Sigmoid colon (tissue), 7 donors: ENCODE measurements around the gene CAMTA1. TPM values are rescaled to one million over a fixed set of nuclear protein-coding genes. Genes with fewer than 3 reads are reported as not detected.

Experiments used
- DNase-seq: peaks from one replicate; pipeline ENCODE4 v3.0.0-alpha.2; 2019
- H3K27ac ChIP-seq, 4 donors: fragments of 200-600 bp; sonication (generic); one replicate each; pipeline ENCODE4 v1.5.1; 2016 to 2019; ENCODE audit warnings: mild to moderate bottlenecking in 1 of 4
- H3K27me3 ChIP-seq, 3 donors: fragments of 200-600 bp; sonication (generic); one replicate each; pipeline ENCODE4 v1.5.1; 2019; ENCODE audit warnings: mild to moderate bottlenecking in 1 of 3
- H3K36me3 ChIP-seq, 4 donors: fragments of 200-600 bp; sonication (generic); one replicate each; pipeline ENCODE4 v1.5.1; 2016 to 2019
- H3K4me1 ChIP-seq, 4 donors: fragments of 200-600 bp; sonication (generic); one replicate each; pipeline ENCODE4 v1.5.1; 2017 to 2019
- H3K4me3 ChIP-seq, 4 donors: fragments of 200-600 bp; sonication (generic); one replicate each; pipeline ENCODE4 v1.5.1; 2017 to 2019; ENCODE audit warnings: mild to moderate bottlenecking in 2 of 4, moderate library complexity in 1 of 4
- H3K9me3 ChIP-seq, 4 donors: fragments of 200-600 bp in 3 of 4; sonication (generic) in 3 of 4; one replicate each; pipeline versions ENCODE4 v1.5.1 to v1.6.1; 2013 to 2019
- EP300 ChIP-seq, 4 donors: sonication (generic); formaldehyde crosslinking; IDR thresholded peaks; one replicate each; pipeline ENCODE4 v1.6.1; 2017; ENCODE audit warnings: antibody characterized with exemption in 4 of 4
- POLR2A ChIP-seq, 2 donors: fragments of 450-650 bp; IDR thresholded peaks; one replicate each; pipeline ENCODE4 v1.6.1; 2016; ENCODE audit warnings: antibody characterized with exemption in 2 of 2, mild to moderate bottlenecking in 2 of 2, moderate library complexity in 2 of 2
- POLR2AphosphoS5 ChIP-seq, 4 donors: sonication (generic); formaldehyde crosslinking; IDR thresholded peaks; one replicate each; pipeline ENCODE4 v1.6.1; 2017; ENCODE audit warnings: antibody characterized with exemption in 4 of 4
- WGBS, 2 donors: extraction: QIAGEN DNeasy Blood & Tissue Kit; methylation state at CpG; one replicate each; pipeline ENCODE4 v1.1.7; 2013; 5-methylcytosine and 5-hydroxymethylcytosine counted together
- intact Hi-C: fragments of 100-400 bp; cut with DNase I; formaldehyde crosslinking; loops from one replicate; pipeline ENCODE4 v1.15.1; 2023
- polyA plus RNA-seq, 3 donors: library from polyadenylated mRNA; stranded (reverse); fragments of 200-250 nt; gene quantifications; one replicate each; pipeline ENCODE4 v1.2.3, GENCODE V29; 2013
- total RNA-seq, 4 donors: library from RNA; depleted of rRNA; stranded (reverse); fragments of >200 nt; gene quantifications; one replicate each; pipeline ENCODE4 v1.1.0, GENCODE V29; 2016
- TF ChIP-seq, protein P1 (sequence below), 4 experiments: fragments of 450-650 bp in 3 of 4; fragments of 200-600 bp in 1 of 4; IDR thresholded peaks; one replicate each; pipeline ENCODE4 v1.5.1; 2016 to 2019; ENCODE audit warnings: antibody characterized with exemption in 4 of 4, mild to moderate bottlenecking in 3 of 4, moderate library complexity in 2 of 4
- donor health status: healthy with polysubstance abuse.
- donor health status: Bipolar disorder and iron deficiency.
- donor health status: healthy.

The CAMTA1 gene
- total and polyA plus RNA-seq, 7 donors, result 97.9 to 196 (median 177) TPM

DNA sequence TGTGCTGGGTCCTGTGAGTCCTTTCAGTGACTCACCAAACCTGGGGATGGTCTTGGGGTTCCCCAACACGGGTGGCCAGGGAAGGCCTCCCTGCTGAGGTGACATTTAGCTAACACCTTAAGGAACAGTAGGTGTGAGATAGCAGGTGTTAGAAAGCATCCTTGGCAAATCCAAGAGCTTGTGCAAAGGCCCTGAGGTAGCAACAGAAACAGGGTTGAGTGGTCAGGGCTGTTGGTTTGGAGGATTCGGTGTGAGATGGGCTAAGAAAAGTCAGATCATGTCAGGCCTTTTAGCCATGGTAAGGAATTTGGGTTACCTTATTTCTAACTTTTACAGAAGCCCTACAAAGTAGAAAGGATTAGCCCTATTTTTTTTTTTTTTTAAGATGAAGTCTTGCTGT lies 343.0 kb downstream of the CAMTA1 start:
- no peak overlapping the region for H3K27ac ChIP-seq
- H3K27me3 ChIP-seq, result no peaks in the 10 kb centered on the region
- H3K4me3 ChIP-seq, result no peak overlapping the region
- no peaks in the 10 kb centered on the region for H3K36me3 ChIP-seq
- intact Hi-C loops, result no loop called here
- 88 to 89% methylated on average over 2 of the region's 2 CpGs for WGBS, 2 donors
- H3K4me1 ChIP-seq, result no peaks in the 10 kb centered on the region
- TF ChIP-seq, protein P1, sequence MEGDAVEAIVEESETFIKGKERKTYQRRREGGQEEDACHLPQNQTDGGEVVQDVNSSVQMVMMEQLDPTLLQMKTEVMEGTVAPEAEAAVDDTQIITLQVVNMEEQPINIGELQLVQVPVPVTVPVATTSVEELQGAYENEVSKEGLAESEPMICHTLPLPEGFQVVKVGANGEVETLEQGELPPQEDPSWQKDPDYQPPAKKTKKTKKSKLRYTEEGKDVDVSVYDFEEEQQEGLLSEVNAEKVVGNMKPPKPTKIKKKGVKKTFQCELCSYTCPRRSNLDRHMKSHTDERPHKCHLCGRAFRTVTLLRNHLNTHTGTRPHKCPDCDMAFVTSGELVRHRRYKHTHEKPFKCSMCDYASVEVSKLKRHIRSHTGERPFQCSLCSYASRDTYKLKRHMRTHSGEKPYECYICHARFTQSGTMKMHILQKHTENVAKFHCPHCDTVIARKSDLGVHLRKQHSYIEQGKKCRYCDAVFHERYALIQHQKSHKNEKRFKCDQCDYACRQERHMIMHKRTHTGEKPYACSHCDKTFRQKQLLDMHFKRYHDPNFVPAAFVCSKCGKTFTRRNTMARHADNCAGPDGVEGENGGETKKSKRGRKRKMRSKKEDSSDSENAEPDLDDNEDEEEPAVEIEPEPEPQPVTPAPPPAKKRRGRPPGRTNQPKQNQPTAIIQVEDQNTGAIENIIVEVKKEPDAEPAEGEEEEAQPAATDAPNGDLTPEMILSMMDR (IDR thresholded peaks at IDR 0.05), result no peak
- no peak for TF ChIP-seq POLR2AphosphoS5 (IDR thresholded peaks at IDR 0.05)
- peaks cover 0 to 4% (median 0%) of the 10 kb centered on the region in 4 donors for H3K9me3 ChIP-seq
- DNase-seq, result no peak

DNA sequence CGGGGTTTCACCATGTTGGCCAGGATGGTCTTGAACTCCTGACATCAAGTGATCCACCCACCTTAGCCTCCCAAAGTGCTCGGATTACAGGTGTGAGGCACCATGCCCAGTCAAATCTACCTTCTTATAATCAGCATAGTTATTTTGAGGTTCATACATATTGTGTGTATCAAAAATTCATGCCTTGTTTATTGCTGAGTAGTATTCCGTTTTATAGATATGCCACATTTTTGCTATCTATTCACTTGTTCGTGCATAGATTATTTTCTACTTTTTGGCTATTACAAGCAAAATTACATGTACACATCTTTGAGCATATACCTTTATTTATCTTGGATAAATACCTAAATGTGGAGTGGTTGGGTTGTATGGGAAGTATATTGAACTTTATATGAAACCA lies 344.9 kb downstream of the CAMTA1 start:
- Histone ChIP-seq H3K4me1 (no peaks in the 10 kb centered on the region), H3K27ac (no peak overlapping the region), H3K36me3 (no peaks in the 10 kb centered on the region), H3K4me3 (no peak overlapping the region), H3K9me3 (peaks cover 0 to 4% (median 0%) of the 10 kb centered on the region in 4 donors), H3K27me3 (no peaks in the 10 kb centered on the region)
- TF ChIP-seq EP300 (IDR thresholded peaks at IDR 0.05) (no peak), POLR2AphosphoS5 (IDR thresholded peaks at IDR 0.05) (no peak), POLR2A (IDR thresholded peaks at IDR 0.05) (no peak)
- TF ChIP-seq, protein P1 (IDR thresholded peaks at IDR 0.05), result no peak
- no peak for DNase-seq
- intact Hi-C loops, result no loop called here
- 77 to 93% methylated on average over 4 of the region's 4 CpGs for WGBS, 2 donors

DNA sequence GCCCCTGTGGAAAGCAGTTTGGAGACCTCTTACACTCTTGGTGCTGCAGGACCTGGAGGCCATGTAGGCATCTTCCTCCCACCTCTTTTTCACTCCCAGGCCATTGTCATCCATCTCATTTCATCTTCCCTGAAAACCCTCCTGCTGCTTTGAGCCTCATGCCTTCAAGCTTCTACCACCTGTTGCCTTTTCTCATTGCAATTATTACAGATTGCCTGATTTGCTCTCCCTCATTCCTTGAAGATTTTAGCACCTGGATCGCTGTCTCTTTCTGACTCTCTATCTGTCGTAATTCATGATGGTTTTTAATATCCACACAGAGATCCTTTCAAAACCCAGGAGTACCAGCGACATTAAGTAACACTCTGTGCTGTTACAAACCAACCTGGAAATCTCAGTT lies 350.2 kb downstream of the CAMTA1 start:
- intact Hi-C loops, result no loop called here
- 86 to 93% methylated on average over 3 of the region's 3 CpGs for WGBS, 2 donors
- Histone ChIP-seq H3K4me1 (no peaks in the 10 kb centered on the region), H3K9me3 (no peaks in the 10 kb centered on the region), H3K27me3 (peaks cover 0 to 4% (median 0%) of the 10 kb centered on the region in 3 donors), H3K27ac (no peak overlapping the region), H3K36me3 (no peaks in the 10 kb centered on the region), H3K4me3 (no peak overlapping the region)
- no peak for DNase-seq
- TF ChIP-seq, protein P1 (IDR thresholded peaks at IDR 0.05), result no peak
- no peak for TF ChIP-seq POLR2A (IDR thresholded peaks at IDR 0.05)
- no peak for TF ChIP-seq EP300 (IDR thresholded peaks at IDR 0.05)
- no peak for TF ChIP-seq POLR2AphosphoS5 (IDR thresholded peaks at IDR 0.05)

DNA sequence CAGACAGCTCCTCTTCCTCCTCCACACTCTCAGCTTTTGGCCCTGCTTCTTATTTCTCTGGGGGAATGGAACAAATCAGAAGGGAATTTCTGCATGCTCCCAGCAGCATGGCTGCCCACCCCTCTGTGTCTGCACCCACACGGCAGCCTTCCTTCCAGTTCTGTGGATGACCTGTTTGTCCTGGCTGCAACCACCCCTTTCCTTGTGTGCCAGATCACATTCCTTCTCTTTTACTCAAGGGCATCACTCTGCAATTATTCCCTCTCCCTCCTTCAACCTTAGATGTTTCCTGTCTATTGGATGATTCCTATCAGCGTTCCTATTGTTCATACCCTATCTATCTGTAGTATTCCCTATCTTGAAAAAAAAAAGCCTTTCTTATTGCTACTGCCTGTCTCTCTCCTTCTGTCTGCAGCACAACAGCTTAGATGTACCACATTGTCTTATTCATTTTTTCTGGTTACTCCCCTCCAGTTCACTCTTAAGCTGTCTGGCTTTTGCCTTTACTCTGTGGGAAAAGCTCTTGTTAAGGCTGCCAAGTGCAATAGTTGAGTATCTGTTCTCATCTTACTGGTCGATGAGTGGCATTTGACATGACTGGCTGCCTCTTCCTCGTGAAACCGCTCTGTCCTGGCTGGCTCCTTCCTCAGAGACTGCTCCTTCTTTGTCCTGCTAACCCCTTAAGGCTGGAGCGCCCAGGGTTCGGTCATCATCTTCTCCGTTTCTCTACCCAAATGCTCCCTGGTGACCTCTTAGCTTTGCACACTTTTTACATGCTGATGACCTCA lies 351.1 kb downstream of the CAMTA1 start:
- Histone ChIP-seq H3K9me3 (no peaks in the 10 kb centered on the region), H3K4me3 (no peak overlapping the region), H3K36me3 (no peaks in the 10 kb centered on the region), H3K4me1 (no peaks in the 10 kb centered on the region), H3K27me3 (peaks cover 0 to 4% (median 0%) of the 10 kb centered on the region in 3 donors), H3K27ac (no peak overlapping the region)
- intact Hi-C loops, result no loop called here
- no peak for DNase-seq
- TF ChIP-seq, protein P1 (IDR thresholded peaks at IDR 0.05), result no peak
- TF ChIP-seq EP300 (IDR thresholded peaks at IDR 0.05) (no peak), POLR2A (IDR thresholded peaks at IDR 0.05) (no peak), POLR2AphosphoS5 (IDR thresholded peaks at IDR 0.05) (no peak)
- whole genome bisulfite sequencing, 2 donors, result 81 to 82% methylated on average over 8 of the region's 8 CpGs

DNA sequence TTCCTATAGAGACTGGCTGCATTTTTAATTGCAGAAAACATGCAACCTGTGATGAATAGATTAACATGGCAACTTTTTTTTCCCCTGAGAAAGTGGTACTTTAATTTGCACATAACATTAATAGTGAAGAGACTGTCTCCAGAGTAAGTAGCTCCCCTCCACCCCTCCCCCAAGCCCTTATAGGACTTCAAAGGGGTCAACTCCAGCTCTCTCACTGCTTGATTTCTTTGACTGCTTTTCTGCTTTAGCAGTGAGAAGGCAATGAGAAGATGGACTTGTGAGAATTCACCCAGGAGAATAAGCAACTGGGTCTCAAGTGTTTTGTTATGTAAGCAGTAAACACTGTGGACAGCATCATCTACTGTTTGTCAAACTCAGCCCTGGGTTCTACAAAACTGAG lies 355.0 kb downstream of the CAMTA1 start:
- Histone ChIP-seq H3K9me3 (no peaks in the 10 kb centered on the region), H3K4me1 (no peaks in the 10 kb centered on the region), H3K27ac (no peak overlapping the region), H3K27me3 (peaks cover 0 to 4% (median 0%) of the 10 kb centered on the region in 3 donors), H3K4me3 (no peak overlapping the region), H3K36me3 (no peaks in the 10 kb centered on the region)
- DNase-seq, result no peak
- no peak for TF ChIP-seq POLR2A (IDR thresholded peaks at IDR 0.05)
- TF ChIP-seq, protein P1 (IDR thresholded peaks at IDR 0.05), result no peak
- no peak for TF ChIP-seq POLR2AphosphoS5 (IDR thresholded peaks at IDR 0.05)
- no peak for TF ChIP-seq EP300 (IDR thresholded peaks at IDR 0.05)
- intact Hi-C loops, result no loop called here
